ENCODE measurements around the gene EIF4ENIF1. TPM values are rescaled to one million over a fixed set of nuclear protein-coding genes. Genes with fewer than 3 reads are reported as not detected.
"Not testable (repeated sequence)": the region's sequence is repeated elsewhere in the genome, so short reads cannot be mapped to it uniquely, and the experiment has no call there.

The EIF4ENIF1 gene
- total and polyA plus RNA-seq, 2 donors (not counting 1 experiment from before 2014, with no cell fraction given), result 13.9 to 25.7 TPM

- Histone ChIP-seq H3K4me2 (ENCODE audit: extremely low read depth, insufficient read depth, low read length) (peak overlapping the region; percentile 59), H3K27me3 (ENCODE audit: control insufficient read depth, insufficient read depth, low read length) (no peaks in the 10 kb centered on the region), H3K4me3 (replicated peaks in 1 of 4; ENCODE audit: control extremely low read depth in 1 of 4, insufficient read depth in 1 of 4, low read depth in 3 of 4, low read length in 4 of 4) (peak overlapping the region in 1 of 4 experiments; percentile 16), H2AFZ (ENCODE audit: low read length) (no peak overlapping the region), H4K20me1 (ENCODE audit: control insufficient read depth, extremely low read depth, insufficient read depth, low read length) (no peaks in the 10 kb centered on the region), H3K36me3 (ENCODE audit: control insufficient read depth, insufficient read depth, low read length) (no peaks in the 10 kb centered on the region), H3K4me1 (ENCODE audit: control insufficient read depth, extremely low read depth, insufficient read depth, low read length) (peaks cover 4% of the 10 kb centered on the region), H3K9ac (ENCODE audit: insufficient read depth, low read length) (no peak overlapping the region), H3K9me3 (ENCODE audit: control insufficient read depth, insufficient read depth, low read depth, low read length) (no peaks in the 10 kb centered on the region), H3K79me2 (ENCODE audit: control insufficient read depth, insufficient read depth, low read length) (no peaks in the 10 kb centered on the region), H3K27ac (ENCODE audit: insufficient read depth, low read length) (peak overlapping the region; percentile 17)
- TF ChIP-seq CTCF (conservative IDR thresholded peaks at IDR 0.05 in 1 of 2, IDR thresholded peaks at IDR 0.05 in 1 of 2; ENCODE audit: low read depth in 1 of 2, low read length in 2 of 2), result no peak
- no peak for TF ChIP-seq EZH2 (IDR thresholded peaks at IDR 0.05; ENCODE audit: low read length, missing control alignments)
- DNase-seq (ENCODE audit: low read depth in 2 of 2), result peak; percentile 64 to 68
Observed at GRCh38 chr22:31530823-31531195, 41.2 kb upstream of the EIF4ENIF1 start.

- peaks cover 3% of the 10 kb centered on the region for H3K4me1 ChIP-seq (ENCODE audit: control insufficient read depth, extremely low read depth, insufficient read depth, low read length)
- no peak overlapping the region for H2AFZ ChIP-seq (ENCODE audit: low read length)
- no peaks in the 10 kb centered on the region for H3K79me2 ChIP-seq (ENCODE audit: control insufficient read depth, insufficient read depth, low read length)
- no peak overlapping the region for H3K4me2 ChIP-seq (ENCODE audit: extremely low read depth, insufficient read depth, low read length)
- H3K4me3 ChIP-seq (replicated peaks in 1 of 4; ENCODE audit: control extremely low read depth in 1 of 4, insufficient read depth in 1 of 4, low read depth in 3 of 4, low read length in 4 of 4), result no peak overlapping the region
- no peaks in the 10 kb centered on the region for H3K9me3 ChIP-seq (ENCODE audit: control insufficient read depth, insufficient read depth, low read depth, low read length)
- no peaks in the 10 kb centered on the region for H3K36me3 ChIP-seq (ENCODE audit: control insufficient read depth, insufficient read depth, low read length)
- TF ChIP-seq EZH2 (IDR thresholded peaks at IDR 0.05; ENCODE audit: low read length, missing control alignments) (no peak), CTCF (conservative IDR thresholded peaks at IDR 0.05 in 1 of 2, IDR thresholded peaks at IDR 0.05 in 1 of 2; ENCODE audit: low read depth in 1 of 2, low read length in 2 of 2) (no peak)
- H3K27ac ChIP-seq (ENCODE audit: insufficient read depth, low read length), result no peak overlapping the region
- H3K9ac ChIP-seq (ENCODE audit: insufficient read depth, low read length), result no peak overlapping the region
- DNase-seq (ENCODE audit: low read depth in 2 of 2), result no peak
- no peaks in the 10 kb centered on the region for H4K20me1 ChIP-seq (ENCODE audit: control insufficient read depth, extremely low read depth, insufficient read depth, low read length)
- H3K27me3 ChIP-seq (ENCODE audit: control insufficient read depth, insufficient read depth, low read length), result no peaks in the 10 kb centered on the region
Observed at GRCh38 chr22:31526270-31526669, 36.6 kb upstream of the EIF4ENIF1 start.

- H3K79me2 ChIP-seq (ENCODE audit: control insufficient read depth, insufficient read depth, low read length); H3K9me3 ChIP-seq (ENCODE audit: control insufficient read depth, insufficient read depth, low read depth, low read length); H3K4me1 ChIP-seq (ENCODE audit: control insufficient read depth, extremely low read depth, insufficient read depth, low read length); H3K4me2 ChIP-seq (ENCODE audit: extremely low read depth, insufficient read depth, low read length); H3K27me3 ChIP-seq (ENCODE audit: control insufficient read depth, insufficient read depth, low read length); H3K27ac ChIP-seq (ENCODE audit: insufficient read depth, low read length); H3K36me3 ChIP-seq (ENCODE audit: control insufficient read depth, insufficient read depth, low read length); H3K9ac ChIP-seq (ENCODE audit: insufficient read depth, low read length); H4K20me1 ChIP-seq (ENCODE audit: control insufficient read depth, extremely low read depth, insufficient read depth, low read length); DNase-seq (ENCODE audit: low read depth in 2 of 2); H2AFZ ChIP-seq (ENCODE audit: low read length); H3K4me3 ChIP-seq (replicated peaks in 1 of 4; ENCODE audit: control extremely low read depth in 1 of 4, insufficient read depth in 1 of 4, low read depth in 3 of 4, low read length in 4 of 4): not testable (repeated sequence)
Observed at GRCh38 chr22:31524132-31524531, 34.5 kb upstream of the EIF4ENIF1 start.

Data from fibroblast of lung (primary cell).